NB4 (cell line): ENCODE measurements around the gene SCN2B.

Experiments used
- POLR2A ChIP-seq: IDR thresholded peaks from 2 replicates; pipeline ENCODE4 v1.6.1; 2011; ENCODE audit warnings: mild to moderate bottlenecking; ENCODE audit not compliant: insufficient read length; ENCODE audit errors: extremely low read depth
- TF ChIP-seq, protein P1 (sequence below): IDR thresholded peaks from one replicate; pipeline ENCODE4 v1.5.1; 2012; ENCODE audit warnings: low read depth, low read length
- TF ChIP-seq, protein P2 (sequence below): IDR thresholded peaks from 2 replicates; pipeline ENCODE4 v1.6.1; 2011; ENCODE audit warnings: low read depth, low read length

DNA sequence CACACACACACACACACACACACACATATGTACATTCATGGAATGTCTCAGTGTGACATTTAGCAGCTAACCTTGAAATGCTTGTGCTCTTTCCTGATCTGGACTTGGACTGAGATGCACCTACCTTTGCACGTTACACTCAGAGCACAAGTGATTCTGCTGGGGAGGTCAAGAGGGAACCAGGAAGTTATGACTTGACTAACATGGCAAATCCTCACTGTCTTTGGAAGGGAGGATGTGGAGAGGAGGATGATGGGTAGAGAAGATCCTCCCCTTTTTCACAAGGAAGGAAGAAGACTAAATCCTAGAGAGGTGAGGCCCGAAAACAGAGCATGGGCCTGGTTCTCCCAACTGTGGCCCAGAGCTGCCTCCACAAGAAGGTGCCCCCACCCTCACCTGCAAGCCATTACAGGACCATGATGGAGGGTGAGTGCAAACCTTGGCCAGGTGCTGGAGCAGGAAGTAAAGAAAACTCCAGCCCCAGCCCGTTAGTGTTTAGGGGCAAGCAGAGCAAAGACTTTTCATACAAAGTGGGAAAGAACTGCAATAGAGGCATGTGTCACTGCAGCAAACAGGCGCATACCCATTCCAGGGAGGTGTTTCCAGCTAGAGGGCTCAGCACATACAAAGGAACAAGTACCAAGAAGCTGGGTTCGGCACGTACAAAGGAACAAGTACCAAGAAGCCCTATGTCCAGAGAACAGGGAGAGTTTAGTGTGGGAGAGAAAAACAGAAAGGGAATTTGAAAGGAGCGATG, 50.2 kb downstream of the SCN2B start:
- TF ChIP-seq, protein P1, sequence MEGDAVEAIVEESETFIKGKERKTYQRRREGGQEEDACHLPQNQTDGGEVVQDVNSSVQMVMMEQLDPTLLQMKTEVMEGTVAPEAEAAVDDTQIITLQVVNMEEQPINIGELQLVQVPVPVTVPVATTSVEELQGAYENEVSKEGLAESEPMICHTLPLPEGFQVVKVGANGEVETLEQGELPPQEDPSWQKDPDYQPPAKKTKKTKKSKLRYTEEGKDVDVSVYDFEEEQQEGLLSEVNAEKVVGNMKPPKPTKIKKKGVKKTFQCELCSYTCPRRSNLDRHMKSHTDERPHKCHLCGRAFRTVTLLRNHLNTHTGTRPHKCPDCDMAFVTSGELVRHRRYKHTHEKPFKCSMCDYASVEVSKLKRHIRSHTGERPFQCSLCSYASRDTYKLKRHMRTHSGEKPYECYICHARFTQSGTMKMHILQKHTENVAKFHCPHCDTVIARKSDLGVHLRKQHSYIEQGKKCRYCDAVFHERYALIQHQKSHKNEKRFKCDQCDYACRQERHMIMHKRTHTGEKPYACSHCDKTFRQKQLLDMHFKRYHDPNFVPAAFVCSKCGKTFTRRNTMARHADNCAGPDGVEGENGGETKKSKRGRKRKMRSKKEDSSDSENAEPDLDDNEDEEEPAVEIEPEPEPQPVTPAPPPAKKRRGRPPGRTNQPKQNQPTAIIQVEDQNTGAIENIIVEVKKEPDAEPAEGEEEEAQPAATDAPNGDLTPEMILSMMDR = no peak
- TF ChIP-seq, protein P2, sequence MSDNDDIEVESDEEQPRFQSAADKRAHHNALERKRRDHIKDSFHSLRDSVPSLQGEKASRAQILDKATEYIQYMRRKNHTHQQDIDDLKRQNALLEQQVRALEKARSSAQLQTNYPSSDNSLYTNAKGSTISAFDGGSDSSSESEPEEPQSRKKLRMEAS = no peak
- TF ChIP-seq POLR2A = peak; percentile 54
